K562 (cell line): Measurements from ENCODE around the gene ZNF138. TPM values are rescaled to one million over a fixed set of nuclear protein-coding genes. Genes with fewer than 3 reads are reported as not detected.
A peak's percentile ranks its signal among the peaks of the same experiment; 100 is the strongest.

Experiments used
- BHLHE40 ChIP-seq: IDR thresholded peaks from 2 replicates; pipeline ENCODE4 v1.6.1; 2011; ENCODE audit warnings: low read length, improper control_type of control experiment
- CBX3 ChIP-seq, 2 experiments: IDR thresholded peaks; 1 replicate in 1 of 2; 2 replicates in 1 of 2; pipeline ENCODE4 v1.6.1; 2012; ENCODE audit warnings: inconsistent platforms in 2 of 2, low read length in 2 of 2, borderline replicate concordance in 1 of 2, control low read depth in 1 of 2
- CBX8 ChIP-seq: fragments of 200-600 bp; sonication (generic); IDR thresholded peaks from 2 replicates; pipeline ENCODE4 v1.6.1; 2012; ENCODE audit warnings: borderline replicate concordance, mixed run types, low read depth, mild to moderate bottlenecking, moderate library complexity, mixed read lengths, low read length, control low read depth, inconsistent platforms; ENCODE audit not compliant: poor library complexity, severe bottlenecking; ENCODE audit errors: extremely low read depth
- ESRRB ChIP-seq: fragments of 250-450 bp; sonication (Bioruptor Pico); IDR thresholded peaks from 2 replicates; pipeline ENCODE4 v1.5.0; 2020; ENCODE audit warnings: mild to moderate bottlenecking, moderate library complexity, borderline replicate concordance
- FOSL1 ChIP-seq: fragments of 200-800 bp; sonication (Bioruptor generic); conservative IDR thresholded peaks from 2 replicates; pipeline ENCODE4 v1.6.1; 2016; ENCODE audit warnings: missing genetic modification characterization, missing compliant biosample characterization
- HMG20A ChIP-seq: fragments of 450-650 bp; formaldehyde crosslinking; conservative IDR thresholded peaks from 2 replicates; pipeline ENCODE4 v1.4.0; 2020; ENCODE audit warnings: mild to moderate bottlenecking, mixed read lengths
- HMG20B ChIP-seq: fragments of 250-450 bp; sonication (Bioruptor Pico); IDR thresholded peaks from 2 replicates; pipeline ENCODE4 v1.5.0; 2021; ENCODE audit warnings: mild to moderate bottlenecking
- ILK ChIP-seq: fragments of 450-650 bp; IDR thresholded peaks from 2 replicates; pipeline ENCODE4 v1.6.1; 2016; ENCODE audit warnings: missing genetic modification characterization, low read depth, mild to moderate bottlenecking, missing compliant biosample characterization, moderate library complexity, borderline replicate concordance
- KLF10 ChIP-seq: fragments of 250-450 bp; sonication (Bioruptor Pico); IDR thresholded peaks from 2 replicates; pipeline ENCODE4 v1.6.1; 2021; ENCODE audit warnings: matching md5 sums
- MYC ChIP-seq, 2 experiments: fragments of 250-450 bp in 1 of 2; sonication (Bioruptor Pico) in 1 of 2; IDR thresholded peaks; 2 replicates each; pipeline versions ENCODE4 v1.5.1 to v1.6.1; 2012 to 2021; ENCODE audit warnings: low read depth in 2 of 2, borderline replicate concordance in 1 of 2, improper control_type of control experiment in 1 of 2, low read length in 1 of 2, mild to moderate bottlenecking in 1 of 2, moderate library complexity in 1 of 2
- NR3C1 ChIP-seq: sonication (generic); formaldehyde crosslinking; IDR thresholded peaks from 2 replicates; pipeline ENCODE4 v1.8.1; 2022; ENCODE audit warnings: missing genetic modification reagents
- PHB ChIP-seq: fragments of 250-450 bp; sonication (Bioruptor Pico); IDR thresholded peaks from 2 replicates; pipeline ENCODE4 v1.5.0; 2021
- RAD51 ChIP-seq: fragments of 450-650 bp; IDR thresholded peaks from 2 replicates; pipeline ENCODE4 v1.7.1; 2016; ENCODE audit warnings: low read depth, mild to moderate bottlenecking, borderline replicate concordance
- TAF9B ChIP-seq: fragments of 450-650 bp; IDR thresholded peaks from 2 replicates; pipeline ENCODE4 v1.6.1; 2018; ENCODE audit warnings: mild to moderate bottlenecking; ENCODE audit not compliant: partially characterized antibody
- ZNF140 ChIP-seq: fragments of 250-450 bp; sonication (Bioruptor Pico); IDR thresholded peaks from 2 replicates; pipeline ENCODE4 v1.8.0; 2021; ENCODE audit warnings: moderate library complexity, mild to moderate bottlenecking, inconsistent platforms
- ZNF436 ChIP-seq: fragments of 250-450, 450-650 bp; sonication (Bioruptor Pico); formaldehyde crosslinking; IDR thresholded peaks from 2 replicates; pipeline ENCODE4 v1.7.0; 2020; ENCODE audit warnings: mild to moderate bottlenecking
- polyA plus RNA-seq, 8 experiments: library from polyadenylated mRNA; depleted of rRNA in 4 of 8; stranded (reverse) in 5 of 8; unstranded in 3 of 8; fragments of >200 nt; fragmentation: Nextera tagmentation in 2 of 8; fragmentation: Illumina TruSeq in 1 of 8; extraction: Ambion mirVana in 2 of 8; extraction: Trizol in 1 of 8; gene quantifications; 2 replicates each; pipeline versions ENCODE4 v1.2.1 to v1.2.3, GENCODE V29; 2011 to 2014; ENCODE audit warnings: inconsistent platforms in 1 of 8, missing spikeins in 1 of 8
- total RNA-seq, 7 experiments: library from RNA; depleted of rRNA in 6 of 7; stranded (reverse); fragments of >200 nt in 6 of 7; fragmentation: Illumina TruSeq in 2 of 7; extraction: Trizol in 2 of 7; gene quantifications; 2 replicates each; pipeline versions ENCODE4 v1.2.1 to v1.2.3, GENCODE V29; 2011 to 2021; ENCODE audit warnings: low replicate concordance in 1 of 7
- TF ChIP-seq, protein P1 (sequence below): fragments of 450-650 bp; formaldehyde crosslinking; IDR thresholded peaks from 2 replicates; pipeline ENCODE4 v1.4.0; 2022; ENCODE audit warnings: missing genetic modification characterization
- TF ChIP-seq, protein P2 (sequence below): IDR thresholded peaks from 2 replicates; pipeline ENCODE4 v1.6.1; 2016; ENCODE audit warnings: missing genetic modification characterization, missing compliant biosample characterization
- TF ChIP-seq, protein P3 (sequence below): fragments of 450-650 bp; IDR thresholded peaks from one replicate; pipeline ENCODE4 v1.6.1; 2018; ENCODE audit warnings: mild to moderate bottlenecking, moderate library complexity; ENCODE audit not compliant: partially characterized antibody
- TF ChIP-seq, protein P4 (sequence below), 2 experiments: IDR thresholded peaks; 2 replicates each; pipeline ENCODE4 v1.6.1; 2011; ENCODE audit warnings: borderline replicate concordance in 1 of 2, control low read depth in 1 of 2, low read depth in 1 of 2, low read length in 1 of 2, mild to moderate bottlenecking in 1 of 2, mixed read lengths in 1 of 2, moderate library complexity in 1 of 2; ENCODE audit not compliant: insufficient read depth in 1 of 2, insufficient read length in 1 of 2, poor library complexity in 1 of 2, severe bottlenecking in 1 of 2; ENCODE audit errors: extremely low read depth in 1 of 2
- TF ChIP-seq, protein P5 (sequence below): fragments of 450-650 bp; formaldehyde crosslinking; IDR thresholded peaks from 2 replicates; pipeline ENCODE4 v1.4.0; 2020; ENCODE audit warnings: mild to moderate bottlenecking

Gene ZNF138
- total and polyA plus RNA-seq, 9 of the 15 experiments (the other 6 are each of a cell fraction or from before 2014, with no cell fraction given): 14.6 to 34.9 (median 22.6) TPM

DNA sequence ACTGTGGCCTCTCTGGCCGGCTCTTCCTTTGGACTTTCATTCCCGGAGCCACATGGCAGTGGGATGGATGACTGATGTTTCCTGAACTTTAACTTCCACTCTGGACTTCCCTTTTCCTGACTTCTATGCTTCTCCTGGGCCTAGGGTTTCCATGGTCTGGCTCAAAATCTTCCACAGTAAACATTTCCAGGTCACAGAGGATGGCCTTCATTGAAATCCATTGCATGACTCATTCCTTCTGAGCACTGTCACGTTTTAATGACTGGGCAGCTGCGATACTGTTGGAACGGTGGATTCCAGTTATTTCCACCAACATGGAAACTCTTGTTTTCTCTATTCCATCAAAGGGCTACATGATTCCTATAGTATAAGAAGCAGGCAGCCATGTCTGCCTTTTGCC, 84.5 kb downstream of the ZNF138 start (continued):
- TF ChIP-seq, protein P1, sequence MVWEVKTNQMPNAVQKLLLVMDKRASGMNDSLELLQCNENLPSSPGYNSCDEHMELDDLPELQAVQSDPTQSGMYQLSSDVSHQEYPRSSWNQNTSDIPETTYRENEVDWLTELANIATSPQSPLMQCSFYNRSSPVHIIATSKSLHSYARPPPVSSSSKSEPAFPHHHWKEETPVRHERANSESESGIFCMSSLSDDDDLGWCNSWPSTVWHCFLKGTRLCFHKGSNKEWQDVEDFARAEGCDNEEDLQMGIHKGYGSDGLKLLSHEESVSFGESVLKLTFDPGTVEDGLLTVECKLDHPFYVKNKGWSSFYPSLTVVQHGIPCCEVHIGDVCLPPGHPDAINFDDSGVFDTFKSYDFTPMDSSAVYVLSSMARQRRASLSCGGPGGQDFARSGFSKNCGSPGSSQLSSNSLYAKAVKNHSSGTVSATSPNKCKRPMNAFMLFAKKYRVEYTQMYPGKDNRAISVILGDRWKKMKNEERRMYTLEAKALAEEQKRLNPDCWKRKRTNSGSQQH (CRISPR knock-in tag): no peak
- TF ChIP-seq HMG20B (CRISPR knock-in tag): no peak
- TF ChIP-seq HMG20A (CRISPR knock-in tag): no peak
- no peak for TF ChIP-seq ESRRB (CRISPR knock-in tag)
- TF ChIP-seq TAF9B: no peak
- no peak for TF ChIP-seq CBX8
- TF ChIP-seq, protein P2, sequence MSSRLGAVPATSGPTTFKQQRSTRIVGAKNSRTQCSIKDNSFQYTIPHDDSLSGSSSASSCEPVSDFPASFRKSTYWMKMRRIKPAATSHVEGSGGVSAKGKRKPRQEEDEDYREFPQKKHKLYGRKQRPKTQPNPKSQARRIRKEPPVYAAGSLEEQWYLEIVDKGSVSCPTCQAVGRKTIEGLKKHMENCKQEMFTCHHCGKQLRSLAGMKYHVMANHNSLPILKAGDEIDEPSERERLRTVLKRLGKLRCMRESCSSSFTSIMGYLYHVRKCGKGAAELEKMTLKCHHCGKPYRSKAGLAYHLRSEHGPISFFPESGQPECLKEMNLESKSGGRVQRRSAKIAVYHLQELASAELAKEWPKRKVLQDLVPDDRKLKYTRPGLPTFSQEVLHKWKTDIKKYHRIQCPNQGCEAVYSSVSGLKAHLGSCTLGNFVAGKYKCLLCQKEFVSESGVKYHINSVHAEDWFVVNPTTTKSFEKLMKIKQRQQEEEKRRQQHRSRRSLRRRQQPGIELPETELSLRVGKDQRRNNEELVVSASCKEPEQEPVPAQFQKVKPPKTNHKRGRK (tag): no peak
- TF ChIP-seq MYC (IDR thresholded peaks at IDR 0.05; ENCODE audit: low read depth, low read length): no peak
- TF ChIP-seq MYC (CRISPR knock-in tag; IDR thresholded peaks at IDR 0.05; ENCODE audit: borderline replicate concordance, low read depth): no peak
- TF ChIP-seq NR3C1 (CRISPR knock-in tag): no peak
- TF ChIP-seq ILK (tag): no peak
- TF ChIP-seq BHLHE40: peak; percentile 66; the same call in 1 of the 2 replicates
- TF ChIP-seq CBX3 (IDR thresholded peaks at IDR 0.05; ENCODE audit: borderline replicate concordance in 1 of 2, low read length in 2 of 2): 0 out of 3 replicates have a peak, but pooled peaks of 1 of the 2 experiments have one; percentile 13
- TF ChIP-seq ZNF436 (CRISPR knock-in tag): no peak
- TF ChIP-seq, protein P3, sequence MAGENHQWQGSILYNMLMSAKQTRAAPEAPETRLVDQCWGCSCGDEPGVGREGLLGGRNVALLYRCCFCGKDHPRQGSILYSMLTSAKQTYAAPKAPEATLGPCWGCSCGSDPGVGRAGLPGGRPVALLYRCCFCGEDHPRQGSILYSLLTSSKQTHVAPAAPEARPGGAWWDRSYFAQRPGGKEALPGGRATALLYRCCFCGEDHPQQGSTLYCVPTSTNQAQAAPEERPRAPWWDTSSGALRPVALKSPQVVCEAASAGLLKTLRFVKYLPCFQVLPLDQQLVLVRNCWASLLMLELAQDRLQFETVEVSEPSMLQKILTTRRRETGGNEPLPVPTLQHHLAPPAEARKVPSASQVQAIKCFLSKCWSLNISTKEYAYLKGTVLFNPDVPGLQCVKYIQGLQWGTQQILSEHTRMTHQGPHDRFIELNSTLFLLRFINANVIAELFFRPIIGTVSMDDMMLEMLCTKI: no peak
- TF ChIP-seq, protein P4, sequence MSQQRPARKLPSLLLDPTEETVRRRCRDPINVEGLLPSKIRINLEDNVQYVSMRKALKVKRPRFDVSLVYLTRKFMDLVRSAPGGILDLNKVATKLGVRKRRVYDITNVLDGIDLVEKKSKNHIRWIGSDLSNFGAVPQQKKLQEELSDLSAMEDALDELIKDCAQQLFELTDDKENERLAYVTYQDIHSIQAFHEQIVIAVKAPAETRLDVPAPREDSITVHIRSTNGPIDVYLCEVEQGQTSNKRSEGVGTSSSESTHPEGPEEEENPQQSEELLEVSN (IDR thresholded peaks at IDR 0.05; ENCODE audit: borderline replicate concordance in 1 of 2, extremely low read depth in 1 of 2, insufficient read depth in 1 of 2, insufficient read length in 1 of 2, low read depth in 1 of 2, low read length in 1 of 2, poor library complexity in 1 of 2, severe bottlenecking in 1 of 2): no peak
- no peak for TF ChIP-seq RAD51
- TF ChIP-seq FOSL1 (tag): peak; percentile 58
- TF ChIP-seq, protein P5, sequence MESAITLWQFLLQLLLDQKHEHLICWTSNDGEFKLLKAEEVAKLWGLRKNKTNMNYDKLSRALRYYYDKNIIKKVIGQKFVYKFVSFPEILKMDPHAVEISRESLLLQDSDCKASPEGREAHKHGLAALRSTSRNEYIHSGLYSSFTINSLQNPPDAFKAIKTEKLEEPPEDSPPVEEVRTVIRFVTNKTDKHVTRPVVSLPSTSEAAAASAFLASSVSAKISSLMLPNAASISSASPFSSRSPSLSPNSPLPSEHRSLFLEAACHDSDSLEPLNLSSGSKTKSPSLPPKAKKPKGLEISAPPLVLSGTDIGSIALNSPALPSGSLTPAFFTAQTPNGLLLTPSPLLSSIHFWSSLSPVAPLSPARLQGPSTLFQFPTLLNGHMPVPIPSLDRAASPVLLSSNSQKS (CRISPR knock-in tag): no peak
- no peak for TF ChIP-seq KLF10 (CRISPR knock-in tag)
- TF ChIP-seq PHB (CRISPR knock-in tag): no peak
- TF ChIP-seq ZNF140 (CRISPR knock-in tag): no peak
